ENCODE data around the gene POLR3B. TPM values are rescaled to one million over a fixed set of nuclear protein-coding genes. Genes with fewer than 3 reads are reported as not detected.

Gene POLR3B
- total and polyA plus RNA-seq, 2 donors (not counting 1 experiment from before 2014, with no cell fraction given) = 9.9 to 13.6 TPM

GRCh38 chr12:106342397-106343213 lies 14.9 kb upstream of the POLR3B start:
- peak; percentile 76 to 88 for DNase-seq (ENCODE audit: low read depth in 2 of 2)
- Histone ChIP-seq H3K79me2 (ENCODE audit: control insufficient read depth, insufficient read depth, low read length) (no peaks in the 10 kb centered on the region), H4K20me1 (ENCODE audit: control insufficient read depth, extremely low read depth, insufficient read depth, low read length) (no peaks in the 10 kb centered on the region), H3K9me3 (ENCODE audit: control insufficient read depth, insufficient read depth, low read depth, low read length) (no peaks in the 10 kb centered on the region), H2AFZ (ENCODE audit: low read length) (peak overlapping the region; percentile 67), H3K27ac (ENCODE audit: insufficient read depth, low read length) (peak overlapping the region; percentile 85), H3K4me1 (ENCODE audit: control insufficient read depth, extremely low read depth, insufficient read depth, low read length) (peaks cover 6% of the 10 kb centered on the region), H3K4me3 (replicated peaks in 1 of 4; ENCODE audit: control extremely low read depth in 1 of 4, insufficient read depth in 1 of 4, low read depth in 3 of 4, low read length in 4 of 4) (peak overlapping the region; percentile 23 to 38 (median 32)), H3K36me3 (ENCODE audit: control insufficient read depth, insufficient read depth, low read length) (no peaks in the 10 kb centered on the region), H3K4me2 (ENCODE audit: extremely low read depth, insufficient read depth, low read length) (peak overlapping the region; percentile 96), H3K27me3 (ENCODE audit: control insufficient read depth, insufficient read depth, low read length) (no peaks in the 10 kb centered on the region), H3K9ac (ENCODE audit: insufficient read depth, low read length) (peak overlapping the region; percentile 44)
- TF ChIP-seq EZH2 (IDR thresholded peaks at IDR 0.05; ENCODE audit: low read length, missing control alignments) = no peak
- no peak for TF ChIP-seq CTCF (conservative IDR thresholded peaks at IDR 0.05 in 1 of 2, IDR thresholded peaks at IDR 0.05 in 1 of 2; ENCODE audit: low read depth in 1 of 2, low read length in 2 of 2)

GRCh38 chr12:106343214-106343528 lies 14.4 kb upstream of the POLR3B start:
- Histone ChIP-seq H3K9ac (ENCODE audit: insufficient read depth, low read length) (no peak overlapping the region), H3K27me3 (ENCODE audit: control insufficient read depth, insufficient read depth, low read length) (no peaks in the 10 kb centered on the region)

DNA sequence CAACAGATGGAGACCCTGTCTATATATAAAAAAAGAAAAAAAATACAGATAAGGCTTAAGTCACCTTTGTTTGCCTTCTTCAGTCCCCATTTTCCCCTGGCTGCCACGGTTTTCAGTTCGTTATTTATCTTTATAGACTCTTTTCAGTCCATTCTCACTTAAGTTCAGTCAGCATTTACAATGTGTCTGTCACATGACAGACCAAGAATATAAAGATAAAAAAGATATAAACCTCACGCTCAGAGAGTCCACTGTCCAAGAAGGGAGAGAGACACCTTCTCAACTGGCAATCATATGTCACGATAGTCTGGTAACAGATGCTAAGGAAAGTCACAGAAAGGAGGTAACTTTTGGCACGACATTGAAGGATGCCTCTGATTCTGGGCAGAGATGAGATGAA lies 13.4 kb upstream of the POLR3B start:
- Histone ChIP-seq H2AFZ (ENCODE audit: low read length) (no peak overlapping the region), H3K4me2 (ENCODE audit: extremely low read depth, insufficient read depth, low read length) (no peak overlapping the region), H3K27ac (ENCODE audit: insufficient read depth, low read length) (no peak overlapping the region), H3K4me3 (replicated peaks in 1 of 4; ENCODE audit: control extremely low read depth in 1 of 4, insufficient read depth in 1 of 4, low read depth in 3 of 4, low read length in 4 of 4) (no peak overlapping the region), H3K9me3 (ENCODE audit: control insufficient read depth, insufficient read depth, low read depth, low read length) (no peaks in the 10 kb centered on the region), H3K4me1 (ENCODE audit: control insufficient read depth, extremely low read depth, insufficient read depth, low read length) (peaks cover 6% of the 10 kb centered on the region), H3K9ac (ENCODE audit: insufficient read depth, low read length) (no peak overlapping the region), H3K27me3 (ENCODE audit: control insufficient read depth, insufficient read depth, low read length) (no peaks in the 10 kb centered on the region), H3K79me2 (ENCODE audit: control insufficient read depth, insufficient read depth, low read length) (no peaks in the 10 kb centered on the region), H3K36me3 (ENCODE audit: control insufficient read depth, insufficient read depth, low read length) (no peaks in the 10 kb centered on the region), H4K20me1 (ENCODE audit: control insufficient read depth, extremely low read depth, insufficient read depth, low read length) (no peaks in the 10 kb centered on the region)
- TF ChIP-seq EZH2 (IDR thresholded peaks at IDR 0.05; ENCODE audit: low read length, missing control alignments) (no peak), CTCF (conservative IDR thresholded peaks at IDR 0.05 in 1 of 2, IDR thresholded peaks at IDR 0.05 in 1 of 2; ENCODE audit: low read depth in 1 of 2, low read length in 2 of 2) (no peak)
- no peak for DNase-seq (ENCODE audit: low read depth in 2 of 2)

More at GRCh38 chr12:106343214-106343528, 14.4 kb upstream of the POLR3B start:
- Histone ChIP-seq H3K4me3 (replicated peaks in 1 of 4; ENCODE audit: control extremely low read depth in 1 of 4, insufficient read depth in 1 of 4, low read depth in 3 of 4, low read length in 4 of 4) (peak overlapping the region; percentile 23 to 38 (median 28)), H4K20me1 (ENCODE audit: control insufficient read depth, extremely low read depth, insufficient read depth, low read length) (no peaks in the 10 kb centered on the region), H3K4me1 (ENCODE audit: control insufficient read depth, extremely low read depth, insufficient read depth, low read length) (peaks cover 6% of the 10 kb centered on the region), H3K27ac (ENCODE audit: insufficient read depth, low read length) (peak overlapping the region; percentile 85), H3K79me2 (ENCODE audit: control insufficient read depth, insufficient read depth, low read length) (no peaks in the 10 kb centered on the region), H3K4me2 (ENCODE audit: extremely low read depth, insufficient read depth, low read length) (peak overlapping the region; percentile 96), H2AFZ (ENCODE audit: low read length) (peak overlapping the region; percentile 67), H3K9me3 (ENCODE audit: control insufficient read depth, insufficient read depth, low read depth, low read length) (no peaks in the 10 kb centered on the region), H3K36me3 (ENCODE audit: control insufficient read depth, insufficient read depth, low read length) (no peaks in the 10 kb centered on the region)
- TF ChIP-seq EZH2 (IDR thresholded peaks at IDR 0.05; ENCODE audit: low read length, missing control alignments) (no peak), CTCF (conservative IDR thresholded peaks at IDR 0.05 in 1 of 2, IDR thresholded peaks at IDR 0.05 in 1 of 2; ENCODE audit: low read depth in 1 of 2, low read length in 2 of 2) (no peak)
- no peak for DNase-seq (ENCODE audit: low read depth in 2 of 2)
